NOMO-1 (cell line): ENCODE results near the gene FLNA.
A peak's percentile ranks its signal among the peaks of the same experiment; 100 is the strongest.
"Not testable (repeated sequence)": the region's sequence is repeated elsewhere in the genome, so short reads cannot be mapped to it uniquely, and the experiment has no call there.

Experiments used
- DNase-seq, 2 experiments: peaks; one replicate each; lab custom pipeline; 2025; ENCODE audit not compliant: unreplicated experiment in 2 of 2; lab: John Stamatoyannopoulos, UW

The FLNA gene

GRCh38 chrX:154343620-154344019 is 30.8 kb downstream of the FLNA start:
- DNase-seq, result not testable (repeated sequence)

DNA sequence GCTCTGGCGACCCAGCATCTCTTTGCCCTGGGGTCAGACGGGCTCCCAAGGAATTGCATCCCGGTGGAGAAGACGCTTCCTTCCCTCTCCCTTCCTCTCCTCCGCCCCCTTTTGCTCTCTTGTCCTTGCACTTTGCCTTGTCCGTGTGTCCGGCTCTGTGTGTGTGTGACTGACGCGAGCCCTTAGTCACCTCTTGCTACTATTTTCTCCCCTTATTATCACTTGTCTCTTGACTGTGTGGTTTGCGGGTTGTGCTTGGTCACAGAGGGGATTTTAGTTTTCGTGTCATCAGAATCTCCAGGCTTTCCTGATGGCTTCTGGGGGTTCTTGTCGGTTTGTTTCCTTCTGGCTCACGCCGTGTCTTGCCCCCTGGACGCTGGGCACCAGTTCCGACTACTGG is 31.4 kb downstream of the FLNA start:
- DNase-seq, result not testable (repeated sequence)

GRCh38 chrX:154341399-154342298 is 32.8 kb downstream of the FLNA start:
- DNase-seq, result not testable (repeated sequence)

DNA sequence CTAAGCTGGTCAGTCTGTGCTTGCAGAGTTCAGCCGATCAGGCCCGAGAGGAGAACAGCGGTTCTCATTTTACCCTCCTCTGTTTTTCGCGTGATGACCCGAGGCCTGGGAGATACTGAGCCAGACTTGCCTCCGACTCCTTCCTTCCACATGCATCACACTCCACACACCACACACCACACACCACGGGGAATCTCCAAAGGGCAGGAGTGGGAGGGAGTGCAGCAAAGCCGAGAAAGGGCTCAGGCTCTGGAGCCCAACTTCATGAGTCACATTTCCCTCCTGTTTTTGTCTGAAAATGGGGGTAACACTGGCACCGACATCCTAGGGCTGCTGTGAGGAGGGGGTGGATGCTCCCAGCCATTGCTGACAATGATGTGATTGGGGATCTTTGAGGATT is 39.9 kb downstream of the FLNA start:
- no peak for DNase-seq

- peak; percentile 72 to 73 for DNase-seq
These were observed 40.6 kb downstream of the FLNA start for GRCh38 chrX:154333837-154334271.

- no peak for DNase-seq
These were observed 41.3 kb downstream of the FLNA start for GRCh38 chrX:154333116-154333515.

- DNase-seq, result no peak
These were observed 41.9 kb downstream of the FLNA start for GRCh38 chrX:154332561-154332960.

GRCh38 chrX:154329294-154329693 is 45.1 kb downstream of the FLNA start:
- no peak for DNase-seq

- no peak for DNase-seq
These were observed 45.8 kb downstream of the FLNA start for GRCh38 chrX:154328646-154329045.

GRCh38 chrX:154327038-154327820 is 47.2 kb downstream of the FLNA start:
- DNase-seq, result no peak

GRCh38 chrX:154325541-154325940 is 48.9 kb downstream of the FLNA start:
- DNase-seq, result no peak

DNA sequence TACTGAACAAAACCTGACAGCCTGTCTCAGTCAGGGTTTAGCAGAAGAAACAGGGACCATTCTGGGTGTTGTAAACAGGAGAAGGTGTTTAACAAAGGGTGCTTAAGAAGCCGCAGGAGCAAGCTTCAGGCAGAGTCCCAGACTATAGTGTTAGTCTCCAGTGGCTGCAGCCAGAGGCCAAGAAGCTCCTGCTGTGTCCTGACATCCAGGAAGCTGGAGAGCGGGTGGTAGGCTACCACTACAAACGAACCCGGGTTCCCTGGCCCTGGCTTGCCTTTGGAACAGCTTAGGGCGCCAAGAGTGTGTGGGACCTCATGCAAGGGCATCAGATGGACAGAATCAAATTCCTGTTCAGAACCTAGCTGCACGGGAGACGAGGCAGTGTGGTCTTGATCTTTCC is 50.9 kb downstream of the FLNA start:
- no peak for DNase-seq

- no peak for DNase-seq
These were observed 51.5 kb downstream of the FLNA start for GRCh38 chrX:154322890-154323289.

GRCh38 chrX:154321594-154321993 is 52.8 kb downstream of the FLNA start:
- DNase-seq, result no peak

- no peak for DNase-seq
These were observed 53.3 kb downstream of the FLNA start for GRCh38 chrX:154321152-154321551.

DNA sequence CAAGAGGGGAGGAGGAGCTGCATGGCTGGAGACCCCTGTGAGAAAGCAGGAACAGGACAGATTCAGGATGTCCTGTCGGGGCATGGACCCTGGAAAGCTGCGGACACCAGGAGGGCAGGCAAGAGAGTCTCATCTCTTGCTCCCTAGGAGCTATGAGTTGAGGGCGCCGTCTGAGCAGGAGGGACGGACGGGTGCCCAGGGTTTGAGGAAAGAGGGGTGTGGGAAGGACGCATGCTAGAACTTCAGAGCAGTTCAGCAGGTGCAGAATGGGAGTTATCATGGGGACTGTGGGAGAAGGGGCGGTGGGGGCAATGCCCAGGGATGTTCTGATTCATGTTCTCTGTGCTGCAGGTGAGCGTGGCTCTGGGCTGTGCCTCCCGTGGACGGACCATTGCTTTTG is 54.0 kb downstream of the FLNA start:
- DNase-seq, result no peak

GRCh38 chrX:154317391-154317995 is 56.9 kb downstream of the FLNA start:
- no peak for DNase-seq

DNA sequence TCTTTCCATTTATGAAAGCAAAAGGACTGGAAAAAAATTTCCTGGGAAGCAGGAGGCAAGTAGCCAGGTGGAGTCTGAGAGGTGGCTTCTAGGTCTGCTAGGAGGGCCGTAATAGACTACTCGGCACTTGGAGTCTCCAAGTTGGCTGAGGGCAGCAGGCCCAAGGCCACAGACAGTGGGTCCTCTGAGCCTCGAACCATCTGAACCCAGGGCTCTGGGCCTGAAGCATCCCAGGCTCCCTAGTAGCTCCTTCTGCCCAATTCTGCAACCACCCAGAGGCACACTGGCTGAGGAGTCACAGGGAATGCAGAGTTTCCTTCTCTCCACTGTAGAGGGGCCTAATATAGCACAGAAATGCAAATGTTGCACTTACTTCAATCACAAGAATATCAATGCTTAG is 59.0 kb downstream of the FLNA start:
- DNase-seq, result no peak

- DNase-seq, result no peak
These were observed 61.3 kb downstream of the FLNA start for GRCh38 chrX:154313147-154313546.

GRCh38 chrX:154312116-154312515 is 62.3 kb downstream of the FLNA start:
- DNase-seq, result no peak
